PC-3 (cell line): Measurements from ENCODE around the gene ZNF678. TPM values are rescaled to one million over a fixed set of nuclear protein-coding genes. Genes with fewer than 3 reads are reported as not detected.

ENCODE experiments used
- ATAC-seq: fragments of 200-7000 bp; cut with Tn5 transposase; 2 replicates; pipeline ENCODE4 v1.9.1; 2020; ENCODE audit warnings: mild to moderate bottlenecking, moderate library complexity
- BruUV-seq: library from RNA; stranded (reverse); fragments of 400-500 nt; replicated peaks from 2 replicates; lab custom pipeline; 2021; lab: Mats Ljungman, UMichigan
- CTCF ChIA-PET: fragments of 300-600 bp; sonication (Branson Sonifier 250); formaldehyde crosslinking; loops from one replicate; lab custom pipeline; 2022; ENCODE audit warnings: antibody characterized with exemption; lab: Charles Lee
- POLR2A ChIA-PET: fragments of 300-600 bp; sonication (Branson Sonifier 250); formaldehyde crosslinking; loops from one replicate; lab custom pipeline; 2022; ENCODE audit warnings: antibody characterized with exemption; ENCODE audit not compliant: unreplicated experiment; lab: Charles Lee
- DNase-seq: peaks from one replicate; pipeline ENCODE4 v3.0.0-alpha.2; 2015
- H2AFZ ChIP-seq: fragments of 300-600 bp; sonication (generic); 2 replicates; pipeline ENCODE4 v1.6.0; 2016; ENCODE audit warnings: antibody characterized with exemption, low read length
- H3F3A ChIP-seq: fragments of 300-600 bp; sonication (generic); one replicate; pipeline ENCODE4 v1.6.0; 2017; ENCODE audit warnings: antibody characterized with exemption, low read length, control low read depth, mild to moderate bottlenecking; ENCODE audit not compliant: unreplicated experiment
- H3K27ac ChIP-seq: fragments of 300-600 bp; sonication (generic); 2 replicates; pipeline ENCODE4 v1.5.1; 2016; ENCODE audit warnings: mild to moderate bottlenecking, low read length
- H3K27me3 ChIP-seq: fragments of 300-600 bp; sonication (generic); 2 replicates; pipeline ENCODE4 v1.6.1; 2016; ENCODE audit warnings: low read length, mixed read lengths
- H3K36me3 ChIP-seq: fragments of 300-600 bp; sonication (generic); 2 replicates; pipeline ENCODE4 v1.6.1; 2016; ENCODE audit warnings: low read depth, mixed run types, low read length, mixed read lengths
- H3K4me1 ChIP-seq: fragments of 300-600 bp; sonication (generic); 2 replicates; pipeline ENCODE4 v1.5.1; 2016; ENCODE audit warnings: low read length; ENCODE audit not compliant: insufficient read depth
- H3K4me2 ChIP-seq: fragments of 300-600 bp; sonication (generic); 2 replicates; pipeline ENCODE4 v1.6.0; 2016; ENCODE audit warnings: low read length
- H3K4me3 ChIP-seq: fragments of 300-600 bp; sonication (generic); 2 replicates; pipeline ENCODE4 v1.5.1; 2016; ENCODE audit warnings: mild to moderate bottlenecking, low read length, mixed read lengths
- H3K79me2 ChIP-seq: fragments of 300-600 bp; sonication (generic); 2 replicates; pipeline ENCODE4 v1.6.1; 2017; ENCODE audit warnings: low read length, mixed read lengths
- H3K9ac ChIP-seq: fragments of 300-600 bp; sonication (generic); 2 replicates; pipeline ENCODE4 v1.6.0; 2016; ENCODE audit warnings: mild to moderate bottlenecking, low read length
- H3K9me2 ChIP-seq: fragments of 300-600 bp; sonication (generic); replicated peaks from 2 replicates; pipeline ENCODE4 v1.6.1; 2016; ENCODE audit warnings: mixed run types, low read length, mixed read lengths
- H3K9me3 ChIP-seq: fragments of 300-600 bp; sonication (generic); 2 replicates; pipeline ENCODE4 v1.6.1; 2016; ENCODE audit warnings: low read length, mixed read lengths
- H4K20me1 ChIP-seq: fragments of 300-600 bp; sonication (generic); 2 replicates; pipeline ENCODE4 v1.6.1; 2016; ENCODE audit warnings: low read length, mixed read lengths
- CTCF ChIP-seq: fragments of 300-600 bp; sonication (generic); conservative IDR thresholded peaks from 2 replicates; pipeline ENCODE4 v1.5.1; 2017; ENCODE audit warnings: antibody characterized with exemption, low read depth, mild to moderate bottlenecking, low read length
- EZH2 ChIP-seq: fragments of 300-600 bp; sonication (generic); IDR thresholded peaks from one replicate; pipeline ENCODE4 v1.6.1; 2017; ENCODE audit warnings: antibody characterized with exemption, mild to moderate bottlenecking, low read length; ENCODE audit not compliant: unreplicated experiment
- EZH2phosphoT487 ChIP-seq: fragments of 300-600 bp; sonication (generic); IDR thresholded peaks from 2 replicates; pipeline ENCODE4 v1.6.1; 2018; ENCODE audit warnings: mild to moderate bottlenecking, antibody characterized with exemption, low read length, borderline replicate concordance
- intact Hi-C: fragments of 100-400 bp; cut with micrococcal nuclease; formaldehyde crosslinking; loops from 2 replicates; pipeline ENCODE4 v1.9.0; 2023
- total RNA-seq: library from RNA; depleted of rRNA; stranded (reverse); fragments of >200 nt; gene quantifications from 2 replicates; pipeline ENCODE4 v1.2.3, GENCODE V29; 2014

The ZNF678 gene
- total RNA-seq, 1 experiment from 2014 or later: 22.6 TPM

- H4K20me1 ChIP-seq: no peaks in the 10 kb centered on the region
- no peaks in the 10 kb centered on the region for H3K79me2 ChIP-seq
- peak overlapping the region; percentile 82 for H2AFZ ChIP-seq
- H3K9me3 ChIP-seq: no peaks in the 10 kb centered on the region
- H3K4me3 ChIP-seq: peak overlapping the region; percentile 66
- H3K9me2 ChIP-seq: no peaks in the 10 kb centered on the region
- BruUV-seq: no TSS peak
- H3K36me3 ChIP-seq: no peaks in the 10 kb centered on the region
- H3K4me2 ChIP-seq: peak overlapping the region; percentile 81
- intact Hi-C loops: loop anchor here (1.0 to 10.0 kb wide), 3 partner anchors 60 to 403 kb away; partner anchors contain the start of gene WNT9A
- no peaks in the 10 kb centered on the region for H3F3A ChIP-seq
- ChIA-PET CTCF (no interaction called here), POLR2A (interaction anchor here (0.5 kb wide), 1 partner anchor 203 kb away, joined by 10 read pairs; no protein-coding TSS in a partner anchor)
- no peak for TF ChIP-seq EZH2phosphoT487
- ATAC-seq (peak; percentile 2), DNase-seq (no peak)
- peak overlapping the region; percentile 75 for H3K9ac ChIP-seq
- no peak overlapping the region for H3K27ac ChIP-seq
- H3K4me1 ChIP-seq: peaks cover 10% of the 10 kb centered on the region; the same call in 1 of the 2 replicates
- no peaks in the 10 kb centered on the region for H3K27me3 ChIP-seq
Observed at GRCh38 chr1:227541796-227542152, 21.6 kb upstream of the ZNF678 start.

- Histone ChIP-seq H3K27ac (no peak overlapping the region), H3K79me2 (no peaks in the 10 kb centered on the region), H3F3A (no peaks in the 10 kb centered on the region), H2AFZ (peak overlapping the region; percentile 82), H3K4me2 (peak overlapping the region; percentile 81), H3K4me1 (peaks cover 10% of the 10 kb centered on the region; the same call in 1 of the 2 replicates), H3K9me3 (no peaks in the 10 kb centered on the region), H3K27me3 (no peaks in the 10 kb centered on the region), H3K4me3 (peak overlapping the region; percentile 66), H3K36me3 (no peaks in the 10 kb centered on the region), H4K20me1 (no peaks in the 10 kb centered on the region), H3K9me2 (no peaks in the 10 kb centered on the region), H3K9ac (peak overlapping the region; percentile 75)
- peak; percentile 95 for ATAC-seq
- CTCF ChIA-PET: interaction anchor here (0.6 to 1.2 kb wide), 10 partner anchors 9 to 266 kb away, joined by 3 to 10 read pairs (median 4); partner anchors contain the start of gene ZNF678
- DNase-seq: peak; percentile 98
- intact Hi-C loops: loop anchor here (1.0 to 10.0 kb wide), 3 partner anchors 61 to 402 kb away; partner anchors contain the start of gene WNT9A
- TSS peak; percentile 96 for BruUV-seq
- no peak for TF ChIP-seq EZH2phosphoT487
- TF ChIP-seq CTCF: peak; percentile 97
- POLR2A ChIA-PET: interaction anchor here (0.5 to 0.7 kb wide), 2 partner anchors 154 to 728 kb away, joined by 3 to 4 read pairs; no protein-coding TSS in a partner anchor
Observed at GRCh38 chr1:227542153-227543120, 20.9 kb upstream of the ZNF678 start.

GRCh38 chr1:227543283-227544066, 19.9 kb upstream of the ZNF678 start:
- Histone ChIP-seq H3K4me2 (no peak overlapping the region), H4K20me1 (no peaks in the 10 kb centered on the region)
- CTCF ChIA-PET: interaction anchor here (0.6 to 1.2 kb wide), 6 partner anchors 13 to 410 kb away, joined by 3 to 10 read pairs (median 4); partner anchors contain the start of gene ZNF678

More at GRCh38 chr1:227543283-227544066, 19.9 kb upstream of the ZNF678 start:
- BruUV-seq: no TSS peak
- intact Hi-C loops: loop anchor here (10.0 kb wide), 2 partner anchors 181 to 401 kb away; partner anchors contain the start of gene WNT9A
- no peak for TF ChIP-seq EZH2
- TF ChIP-seq CTCF: no peak
- DNase-seq: no peak
- Histone ChIP-seq H2AFZ (peak overlapping the region; percentile 82; the same call in 1 of the 2 replicates), H3K27me3 (no peaks in the 10 kb centered on the region), H3F3A (no peaks in the 10 kb centered on the region), H3K79me2 (no peaks in the 10 kb centered on the region), H3K9me2 (no peaks in the 10 kb centered on the region), H3K4me3 (no peak overlapping the region), H3K4me1 (peaks cover 10% of the 10 kb centered on the region; the same call in 1 of the 2 replicates), H3K9me3 (no peaks in the 10 kb centered on the region), H3K27ac (no peak overlapping the region), H3K36me3 (no peaks in the 10 kb centered on the region), H3K9ac (no peak overlapping the region)
- POLR2A ChIA-PET: interaction anchor here (0.5 kb wide), 1 partner anchor 727 kb away, joined by 4 read pairs; no protein-coding TSS in a partner anchor
- no peak for ATAC-seq
